ENCODE data around the gene HPS1. TPM values are rescaled to one million over a fixed set of nuclear protein-coding genes. Genes with fewer than 3 reads are reported as not detected.

Gene HPS1
- total and polyA plus RNA-seq, 2 experiments from 2014 or later = 21.4 to 51.2 TPM

DNA sequence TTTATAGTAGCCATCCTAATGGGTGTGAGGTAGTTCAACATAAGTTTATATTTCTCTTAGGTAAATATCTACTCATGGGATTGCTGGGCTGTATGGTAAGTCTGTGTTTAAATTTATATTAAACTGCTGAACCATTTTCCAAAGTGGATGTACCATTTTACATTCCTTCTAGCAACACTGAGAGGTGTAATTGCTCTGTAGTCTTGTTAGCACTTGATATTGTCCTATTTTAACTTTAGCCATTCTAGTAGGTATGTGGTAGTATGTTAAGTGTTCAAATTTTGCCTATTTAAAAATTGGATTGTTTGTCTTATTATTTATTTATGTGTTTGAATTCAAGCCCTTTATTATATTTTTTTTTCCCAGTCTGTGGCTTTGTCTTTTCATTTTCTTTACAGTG is 2.6 kb upstream of the HPS1 start:
- Histone ChIP-seq H3K27me3 (ENCODE audit: insufficient read depth) (no peaks in the 10 kb centered on the region), H3F3A (replicated peaks; ENCODE audit: low read depth) (no peaks in the 10 kb centered on the region), H3K4me3 (no peak overlapping the region), H2AFZ (no peak overlapping the region), H4K20me1 (replicated peaks; ENCODE audit: insufficient read depth) (no peaks in the 10 kb centered on the region), H3K9me2 (ENCODE audit: insufficient read depth) (peaks cover 5% of the 10 kb centered on the region; the same call in 1 of the 2 replicates), H3K79me2 (replicated peaks; ENCODE audit: insufficient read depth) (peaks cover 5% of the 10 kb centered on the region; the same call in 1 of the 2 replicates), H3K4me1 (ENCODE audit: insufficient read depth) (peaks cover 7% of the 10 kb centered on the region), H3K36me3 (ENCODE audit: insufficient read depth) (peaks cover 5% of the 10 kb centered on the region; the same call in 1 of the 2 replicates), H3K27ac (ENCODE audit: low read depth) (no peak overlapping the region), H3K4me2 (no peak overlapping the region)
- Mint-ChIP-seq H3K36me3 (ENCODE audit: low read depth) (peaks cover 11% of the 10 kb centered on the region), H3K27ac (no peak overlapping the region), H3K4me1 (peaks cover 9% of the 10 kb centered on the region), H3K27me3 (ENCODE audit: insufficient read depth, low read depth, poor library complexity) (peaks cover 5% of the 10 kb centered on the region), H3K9me3 (no peaks in the 10 kb centered on the region), H3K4me3 (no peak overlapping the region)
- TF ChIP-seq, protein P1, sequence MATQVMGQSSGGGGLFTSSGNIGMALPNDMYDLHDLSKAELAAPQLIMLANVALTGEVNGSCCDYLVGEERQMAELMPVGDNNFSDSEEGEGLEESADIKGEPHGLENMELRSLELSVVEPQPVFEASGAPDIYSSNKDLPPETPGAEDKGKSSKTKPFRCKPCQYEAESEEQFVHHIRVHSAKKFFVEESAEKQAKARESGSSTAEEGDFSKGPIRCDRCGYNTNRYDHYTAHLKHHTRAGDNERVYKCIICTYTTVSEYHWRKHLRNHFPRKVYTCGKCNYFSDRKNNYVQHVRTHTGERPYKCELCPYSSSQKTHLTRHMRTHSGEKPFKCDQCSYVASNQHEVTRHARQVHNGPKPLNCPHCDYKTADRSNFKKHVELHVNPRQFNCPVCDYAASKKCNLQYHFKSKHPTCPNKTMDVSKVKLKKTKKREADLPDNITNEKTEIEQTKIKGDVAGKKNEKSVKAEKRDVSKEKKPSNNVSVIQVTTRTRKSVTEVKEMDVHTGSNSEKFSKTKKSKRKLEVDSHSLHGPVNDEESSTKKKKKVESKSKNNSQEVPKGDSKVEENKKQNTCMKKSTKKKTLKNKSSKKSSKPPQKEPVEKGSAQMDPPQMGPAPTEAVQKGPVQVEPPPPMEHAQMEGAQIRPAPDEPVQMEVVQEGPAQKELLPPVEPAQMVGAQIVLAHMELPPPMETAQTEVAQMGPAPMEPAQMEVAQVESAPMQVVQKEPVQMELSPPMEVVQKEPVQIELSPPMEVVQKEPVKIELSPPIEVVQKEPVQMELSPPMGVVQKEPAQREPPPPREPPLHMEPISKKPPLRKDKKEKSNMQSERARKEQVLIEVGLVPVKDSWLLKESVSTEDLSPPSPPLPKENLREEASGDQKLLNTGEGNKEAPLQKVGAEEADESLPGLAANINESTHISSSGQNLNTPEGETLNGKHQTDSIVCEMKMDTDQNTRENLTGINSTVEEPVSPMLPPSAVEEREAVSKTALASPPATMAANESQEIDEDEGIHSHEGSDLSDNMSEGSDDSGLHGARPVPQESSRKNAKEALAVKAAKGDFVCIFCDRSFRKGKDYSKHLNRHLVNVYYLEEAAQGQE (IDR thresholded peaks at IDR 0.05; ENCODE audit: unreplicated experiment) = no peak
- no peak for TF ChIP-seq CREB1 (CRISPR knock-in tag; IDR thresholded peaks at IDR 0.05; ENCODE audit: low read depth)
- TF ChIP-seq, protein P2, sequence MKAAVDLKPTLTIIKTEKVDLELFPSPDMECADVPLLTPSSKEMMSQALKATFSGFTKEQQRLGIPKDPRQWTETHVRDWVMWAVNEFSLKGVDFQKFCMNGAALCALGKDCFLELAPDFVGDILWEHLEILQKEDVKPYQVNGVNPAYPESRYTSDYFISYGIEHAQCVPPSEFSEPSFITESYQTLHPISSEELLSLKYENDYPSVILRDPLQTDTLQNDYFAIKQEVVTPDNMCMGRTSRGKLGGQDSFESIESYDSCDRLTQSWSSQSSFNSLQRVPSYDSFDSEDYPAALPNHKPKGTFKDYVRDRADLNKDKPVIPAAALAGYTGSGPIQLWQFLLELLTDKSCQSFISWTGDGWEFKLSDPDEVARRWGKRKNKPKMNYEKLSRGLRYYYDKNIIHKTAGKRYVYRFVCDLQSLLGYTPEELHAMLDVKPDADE (IDR thresholded peaks at IDR 0.05) = no peak
- TF ChIP-seq NANOG (IDR thresholded peaks at IDR 0.05; ENCODE audit: borderline replicate concordance) = no peak
- no peak for TF ChIP-seq STAT1 (IDR thresholded peaks at IDR 0.05; ENCODE audit: unreplicated experiment)
- TF ChIP-seq EZH2 (IDR thresholded peaks at IDR 0.05; ENCODE audit: low read depth, unreplicated experiment) = no peak
- TF ChIP-seq, protein P3, sequence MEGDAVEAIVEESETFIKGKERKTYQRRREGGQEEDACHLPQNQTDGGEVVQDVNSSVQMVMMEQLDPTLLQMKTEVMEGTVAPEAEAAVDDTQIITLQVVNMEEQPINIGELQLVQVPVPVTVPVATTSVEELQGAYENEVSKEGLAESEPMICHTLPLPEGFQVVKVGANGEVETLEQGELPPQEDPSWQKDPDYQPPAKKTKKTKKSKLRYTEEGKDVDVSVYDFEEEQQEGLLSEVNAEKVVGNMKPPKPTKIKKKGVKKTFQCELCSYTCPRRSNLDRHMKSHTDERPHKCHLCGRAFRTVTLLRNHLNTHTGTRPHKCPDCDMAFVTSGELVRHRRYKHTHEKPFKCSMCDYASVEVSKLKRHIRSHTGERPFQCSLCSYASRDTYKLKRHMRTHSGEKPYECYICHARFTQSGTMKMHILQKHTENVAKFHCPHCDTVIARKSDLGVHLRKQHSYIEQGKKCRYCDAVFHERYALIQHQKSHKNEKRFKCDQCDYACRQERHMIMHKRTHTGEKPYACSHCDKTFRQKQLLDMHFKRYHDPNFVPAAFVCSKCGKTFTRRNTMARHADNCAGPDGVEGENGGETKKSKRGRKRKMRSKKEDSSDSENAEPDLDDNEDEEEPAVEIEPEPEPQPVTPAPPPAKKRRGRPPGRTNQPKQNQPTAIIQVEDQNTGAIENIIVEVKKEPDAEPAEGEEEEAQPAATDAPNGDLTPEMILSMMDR (conservative IDR thresholded peaks at IDR 0.05; ENCODE audit: low read depth in 2 of 2) = no peak
- no peak for TF ChIP-seq JUNB (IDR thresholded peaks at IDR 0.05; ENCODE audit: unreplicated experiment)
- TF ChIP-seq ZNF114 (CRISPR knock-in tag; IDR thresholded peaks at IDR 0.05) = no peak
- TF ChIP-seq POLR2AphosphoS5 (IDR thresholded peaks at IDR 0.05; ENCODE audit: low read depth) = no peak
- TF ChIP-seq, protein P4, sequence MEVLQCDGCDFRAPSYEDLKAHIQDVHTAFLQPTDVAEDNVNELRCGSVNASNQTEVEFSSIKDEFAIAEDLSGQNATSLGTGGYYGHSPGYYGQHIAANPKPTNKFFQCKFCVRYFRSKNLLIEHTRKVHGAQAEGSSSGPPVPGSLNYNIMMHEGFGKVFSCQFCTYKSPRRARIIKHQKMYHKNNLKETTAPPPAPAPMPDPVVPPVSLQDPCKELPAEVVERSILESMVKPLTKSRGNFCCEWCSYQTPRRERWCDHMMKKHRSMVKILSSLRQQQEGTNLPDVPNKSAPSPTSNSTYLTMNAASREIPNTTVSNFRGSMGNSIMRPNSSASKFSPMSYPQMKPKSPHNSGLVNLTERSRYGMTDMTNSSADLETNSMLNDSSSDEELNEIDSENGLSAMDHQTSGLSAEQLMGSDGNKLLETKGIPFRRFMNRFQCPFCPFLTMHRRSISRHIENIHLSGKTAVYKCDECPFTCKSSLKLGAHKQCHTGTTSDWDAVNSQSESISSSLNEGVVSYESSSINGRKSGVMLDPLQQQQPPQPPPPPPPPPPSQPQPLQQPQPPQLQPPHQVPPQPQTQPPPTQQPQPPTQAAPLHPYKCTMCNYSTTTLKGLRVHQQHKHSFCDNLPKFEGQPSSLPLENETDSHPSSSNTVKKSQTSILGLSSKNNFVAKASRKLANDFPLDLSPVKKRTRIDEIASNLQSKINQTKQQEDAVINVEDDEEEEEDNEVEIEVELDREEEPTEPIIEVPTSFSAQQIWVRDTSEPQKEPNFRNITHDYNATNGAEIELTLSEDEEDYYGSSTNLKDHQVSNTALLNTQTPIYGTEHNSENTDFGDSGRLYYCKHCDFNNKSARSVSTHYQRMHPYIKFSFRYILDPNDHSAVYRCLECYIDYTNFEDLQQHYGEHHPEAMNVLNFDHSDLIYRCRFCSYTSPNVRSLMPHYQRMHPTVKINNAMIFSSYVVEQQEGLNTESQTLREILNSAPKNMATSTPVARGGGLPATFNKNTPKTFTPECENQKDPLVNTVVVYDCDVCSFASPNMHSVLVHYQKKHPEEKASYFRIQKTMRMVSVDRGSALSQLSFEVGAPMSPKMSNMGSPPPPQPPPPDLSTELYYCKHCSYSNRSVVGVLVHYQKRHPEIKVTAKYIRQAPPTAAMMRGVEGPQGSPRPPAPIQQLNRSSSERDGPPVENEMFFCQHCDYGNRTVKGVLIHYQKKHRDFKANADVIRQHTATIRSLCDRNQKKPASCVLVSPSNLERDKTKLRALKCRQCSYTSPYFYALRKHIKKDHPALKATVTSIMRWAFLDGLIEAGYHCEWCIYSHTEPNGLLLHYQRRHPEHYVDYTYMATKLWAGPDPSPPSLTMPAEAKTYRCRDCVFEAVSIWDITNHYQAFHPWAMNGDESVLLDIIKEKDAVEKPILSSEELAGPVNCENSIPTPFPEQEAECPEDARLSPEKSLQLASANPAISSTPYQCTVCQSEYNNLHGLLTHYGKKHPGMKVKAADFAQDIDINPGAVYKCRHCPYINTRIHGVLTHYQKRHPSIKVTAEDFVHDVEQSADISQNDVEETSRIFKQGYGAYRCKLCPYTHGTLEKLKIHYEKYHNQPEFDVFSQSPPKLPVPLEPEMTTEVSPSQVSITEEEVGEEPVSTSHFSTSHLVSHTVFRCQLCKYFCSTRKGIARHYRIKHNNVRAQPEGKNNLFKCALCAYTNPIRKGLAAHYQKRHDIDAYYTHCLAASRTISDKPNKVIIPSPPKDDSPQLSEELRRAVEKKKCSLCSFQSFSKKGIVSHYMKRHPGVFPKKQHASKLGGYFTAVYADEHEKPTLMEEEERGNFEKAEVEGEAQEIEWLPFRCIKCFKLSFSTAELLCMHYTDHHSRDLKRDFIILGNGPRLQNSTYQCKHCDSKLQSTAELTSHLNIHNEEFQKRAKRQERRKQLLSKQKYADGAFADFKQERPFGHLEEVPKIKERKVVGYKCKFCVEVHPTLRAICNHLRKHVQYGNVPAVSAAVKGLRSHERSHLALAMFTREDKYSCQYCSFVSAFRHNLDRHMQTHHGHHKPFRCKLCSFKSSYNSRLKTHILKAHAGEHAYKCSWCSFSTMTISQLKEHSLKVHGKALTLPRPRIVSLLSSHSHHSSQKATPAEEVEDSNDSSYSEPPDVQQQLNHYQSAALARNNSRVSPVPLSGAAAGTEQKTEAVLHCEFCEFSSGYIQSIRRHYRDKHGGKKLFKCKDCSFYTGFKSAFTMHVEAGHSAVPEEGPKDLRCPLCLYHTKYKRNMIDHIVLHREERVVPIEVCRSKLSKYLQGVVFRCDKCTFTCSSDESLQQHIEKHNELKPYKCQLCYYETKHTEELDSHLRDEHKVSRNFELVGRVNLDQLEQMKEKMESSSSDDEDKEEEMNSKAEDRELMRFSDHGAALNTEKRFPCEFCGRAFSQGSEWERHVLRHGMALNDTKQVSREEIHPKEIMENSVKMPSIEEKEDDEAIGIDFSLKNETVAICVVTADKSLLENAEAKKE (CRISPR knock-in tag; IDR thresholded peaks at IDR 0.05) = no peak
- no peak for TF ChIP-seq ZNF331 (CRISPR knock-in tag; IDR thresholded peaks at IDR 0.05; ENCODE audit: low read depth)
- no peak for TF ChIP-seq EZH2phosphoT487 (IDR thresholded peaks at IDR 0.05; ENCODE audit: unreplicated experiment)
- ATAC-seq (no peak), DNase-seq (ENCODE audit: low spot score) (no peak)
